GM18858 (cell line): Measurements from ENCODE around the gene CCDC87.
"Not testable (repeated sequence)": the region's sequence is repeated elsewhere in the genome, so short reads cannot be mapped to it uniquely, and the experiment has no call there.

Source experiments
- ATAC-seq: cut with Tn5 transposase; IDR thresholded peaks from one replicate; pipeline ENCODE4 v1.9.1; 2021; ENCODE audit not compliant: unreplicated experiment

The CCDC87 gene

DNA sequence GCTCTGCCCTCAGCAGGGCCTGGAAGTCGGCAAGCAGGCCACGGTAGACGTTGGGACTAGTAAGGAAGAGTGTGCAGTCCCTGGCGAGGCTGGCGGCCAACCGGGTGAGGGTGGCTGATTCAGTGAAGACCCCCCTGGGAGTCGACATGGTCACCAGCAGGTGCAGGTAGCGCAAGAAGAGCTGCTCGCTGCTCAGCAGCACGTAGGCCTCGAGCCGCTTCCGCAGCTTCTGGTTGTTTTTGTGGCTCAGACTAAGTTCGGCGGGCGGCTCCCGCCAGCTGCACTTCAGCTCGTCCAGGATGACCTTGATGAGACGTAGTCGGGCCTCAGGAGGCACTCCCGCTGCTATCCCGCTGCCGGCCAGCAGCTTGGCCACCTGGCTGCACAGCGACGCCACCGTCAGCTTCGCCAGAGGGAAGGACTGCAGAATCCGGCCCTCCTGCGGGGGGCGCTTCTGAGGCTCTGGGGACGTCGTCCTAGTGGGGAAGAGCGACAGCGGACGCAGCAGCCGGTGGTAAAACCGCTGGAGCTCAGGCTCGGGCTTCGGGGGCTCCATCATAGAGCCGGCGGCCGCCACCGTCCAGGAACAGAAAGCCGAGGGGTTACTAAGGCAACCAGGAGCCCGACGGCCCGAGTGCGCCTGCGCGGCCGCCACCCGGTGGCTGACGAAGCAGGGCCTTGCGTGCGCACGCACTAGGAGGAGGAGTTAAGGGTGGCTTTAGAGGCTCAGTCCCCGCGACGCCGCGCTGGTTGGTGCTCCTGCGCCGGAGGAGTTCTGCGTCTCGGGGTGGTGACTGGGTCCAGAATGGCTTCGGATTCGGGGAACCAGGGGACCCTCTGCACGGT, at the start of gene CCDC87, which contains the start of gene CCS:
TSS of gene CCDC87 (minus strand) at position 607 of the 846 bp plus-strand sequence. CDS start at position 559, 48 bp downstream.
TSS of gene CCS (plus strand) at position 729 of the 846 bp plus-strand sequence. CDS start at position 806, 77 bp downstream.
- peak; percentile 80 for ATAC-seq

DNA sequence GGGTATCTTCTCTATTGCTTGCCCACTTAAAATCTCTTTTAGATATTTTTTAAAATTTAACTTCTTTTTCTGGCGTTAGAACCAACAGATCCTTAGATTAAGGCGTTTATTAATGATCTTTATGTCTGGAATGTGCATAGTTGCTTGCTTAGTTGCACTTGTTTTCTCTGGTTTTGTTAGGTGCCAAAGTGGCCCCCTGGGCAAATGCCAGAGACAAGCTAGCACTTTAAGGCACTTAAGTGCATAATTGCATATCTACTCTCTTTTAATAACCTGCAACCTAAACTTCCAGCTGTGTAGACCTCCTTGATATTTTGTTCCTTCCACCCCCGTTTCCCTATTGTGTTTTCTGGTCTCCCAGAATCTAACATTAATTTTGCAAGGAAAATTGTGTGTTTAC, 49.0 kb upstream of the CCDC87 start:
- no peak for ATAC-seq

- not testable (repeated sequence) for ATAC-seq
Measured at GRCh38 chr11:66639814-66640340, 47.0 kb upstream of the CCDC87 start.

GRCh38 chr11:66639066-66639813, 46.4 kb upstream of the CCDC87 start:
- ATAC-seq, result no peak

DNA sequence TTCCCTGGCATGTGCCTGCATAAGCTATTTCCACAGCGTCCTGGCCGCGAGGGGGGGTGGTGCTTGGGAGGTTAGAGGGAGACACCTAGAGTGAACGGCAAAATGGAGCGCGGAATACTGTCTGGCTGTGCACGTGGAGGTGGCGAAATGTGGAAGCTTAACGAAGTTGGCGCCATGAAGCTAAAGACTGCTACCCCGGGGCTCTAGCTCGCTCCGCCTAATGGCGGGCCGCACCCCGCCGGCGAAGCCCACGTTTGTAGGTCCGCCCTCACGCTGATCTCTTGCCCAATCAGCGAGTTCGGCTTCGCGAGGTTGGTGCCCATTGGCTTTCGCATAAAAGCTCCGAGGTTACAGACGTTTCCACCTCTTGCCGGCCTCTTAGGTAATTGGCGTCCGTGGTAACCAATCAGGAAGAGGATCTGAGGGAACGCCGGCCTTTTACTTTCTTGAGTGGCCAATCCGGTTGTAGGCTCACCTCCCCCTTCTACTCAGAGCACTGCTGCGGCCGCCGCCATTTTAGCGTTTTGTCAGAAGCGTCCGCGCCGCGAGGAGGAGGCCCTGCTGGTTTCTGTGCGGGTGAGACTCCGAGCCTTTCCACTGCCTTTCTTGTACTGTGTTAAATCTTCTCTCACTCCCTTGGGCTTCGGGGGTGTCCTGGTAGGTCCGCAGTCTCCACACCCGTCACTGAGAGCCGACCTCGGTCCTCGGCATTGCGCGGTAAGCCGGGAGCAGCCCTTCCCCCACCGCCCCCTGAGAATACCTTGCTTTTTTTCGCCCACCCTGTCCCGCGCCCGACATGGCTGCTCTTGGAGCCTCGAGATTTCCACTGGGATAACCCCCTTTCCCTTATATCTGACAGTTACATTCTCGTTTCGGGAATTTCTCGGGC, 45.6 kb upstream of the CCDC87 start, which contains the start of gene RBM4:
TSS of gene RBM4 (plus strand) at position 527 of the 889 bp plus-strand sequence. CDS start 1,009 bp downstream, outside the sequence.
- ATAC-seq, result peak; percentile 89

GRCh38 chr11:66637557-66638176, 44.8 kb upstream of the CCDC87 start:
- no peak for ATAC-seq

GRCh38 chr11:66636411-66636810, 43.5 kb upstream of the CCDC87 start:
- no peak for ATAC-seq

- ATAC-seq, result no peak
Measured at GRCh38 chr11:66632952-66633351, 40.1 kb upstream of the CCDC87 start.

DNA sequence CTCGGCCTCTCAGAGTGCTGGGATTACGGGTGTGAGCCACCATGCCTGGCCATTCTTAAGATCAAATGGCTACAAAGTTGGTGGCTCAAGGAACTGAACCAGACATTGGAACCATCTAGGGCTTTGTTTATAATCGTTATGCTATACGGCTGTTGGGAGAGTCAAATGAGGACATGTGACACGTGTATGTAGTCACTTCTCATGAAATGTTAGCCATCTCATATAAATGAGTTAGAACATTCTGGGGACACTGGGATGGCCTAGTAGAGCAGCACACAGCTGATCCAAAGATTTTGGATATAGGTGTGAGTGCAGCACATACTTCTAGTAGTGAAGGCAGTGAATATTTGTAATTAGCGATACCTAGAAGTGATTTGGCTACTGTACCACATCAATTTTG, 39.0 kb upstream of the CCDC87 start:
- no peak for ATAC-seq

DNA sequence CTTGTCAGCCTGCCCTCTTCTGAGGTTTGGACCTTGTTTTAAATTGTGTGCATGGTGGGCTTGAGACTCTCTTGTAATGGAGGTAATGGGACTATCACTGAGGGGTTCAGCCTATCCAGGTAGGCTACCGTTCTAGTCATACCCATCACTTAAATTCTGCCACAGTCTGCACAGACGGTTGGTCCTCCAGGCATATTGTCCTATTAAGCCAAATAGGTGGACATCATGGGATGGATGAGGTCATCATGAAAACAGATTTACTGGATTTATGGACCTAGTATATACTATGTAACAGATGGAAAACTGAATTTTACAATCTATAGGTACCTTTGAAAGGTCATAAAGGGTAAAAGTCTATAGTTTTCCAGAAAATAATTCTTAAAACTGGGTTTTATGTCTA, 36.5 kb upstream of the CCDC87 start:
- ATAC-seq, result no peak

DNA sequence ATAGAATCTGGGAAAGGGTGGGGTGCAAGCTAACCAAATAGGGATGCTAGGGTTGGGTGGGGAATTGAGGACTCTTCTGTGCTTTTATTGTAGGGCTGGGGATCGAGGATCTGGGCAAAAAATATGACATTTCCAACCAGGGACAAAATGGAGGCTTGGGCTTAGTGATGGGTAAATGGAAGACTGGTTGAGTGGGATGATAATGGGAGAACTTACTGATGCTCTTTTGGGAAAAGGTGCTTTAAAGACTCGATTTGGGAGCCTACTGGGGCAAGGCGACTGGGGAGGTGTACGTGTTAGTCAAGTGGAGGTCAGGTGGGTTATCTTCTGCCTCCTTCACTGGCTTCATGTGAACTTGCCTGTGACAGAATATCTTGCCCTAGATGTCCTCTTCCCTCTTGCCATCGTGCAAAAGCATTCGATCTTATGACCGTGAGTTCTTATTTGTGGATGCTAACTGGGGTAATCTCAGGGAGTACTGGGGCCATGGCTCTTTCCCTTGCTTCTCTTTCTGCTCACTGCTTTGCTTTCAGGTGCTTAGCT, 35.3 kb upstream of the CCDC87 start:
- ATAC-seq, result no peak

GRCh38 chr11:66626926-66627325, 34.1 kb upstream of the CCDC87 start:
- no peak for ATAC-seq

DNA sequence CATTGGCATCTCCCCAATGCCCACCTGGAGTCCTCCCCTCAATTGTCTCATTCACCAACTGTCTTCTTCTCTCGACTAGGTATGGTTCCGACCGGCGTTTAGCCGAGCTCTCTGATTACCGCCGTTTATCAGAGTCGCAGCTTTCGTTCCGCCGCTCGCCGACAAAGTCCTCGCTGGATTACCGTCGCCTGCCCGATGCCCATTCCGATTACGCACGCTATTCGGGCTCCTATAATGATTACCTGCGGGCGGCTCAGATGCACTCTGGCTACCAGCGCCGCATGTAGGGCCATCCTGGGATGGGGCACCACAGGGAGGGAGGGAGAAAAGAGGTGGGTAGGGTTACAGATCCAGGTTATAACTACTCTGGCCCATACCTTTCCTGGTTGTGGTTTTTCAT, 33.5 kb upstream of the CCDC87 start:
- ATAC-seq, result no peak

DNA sequence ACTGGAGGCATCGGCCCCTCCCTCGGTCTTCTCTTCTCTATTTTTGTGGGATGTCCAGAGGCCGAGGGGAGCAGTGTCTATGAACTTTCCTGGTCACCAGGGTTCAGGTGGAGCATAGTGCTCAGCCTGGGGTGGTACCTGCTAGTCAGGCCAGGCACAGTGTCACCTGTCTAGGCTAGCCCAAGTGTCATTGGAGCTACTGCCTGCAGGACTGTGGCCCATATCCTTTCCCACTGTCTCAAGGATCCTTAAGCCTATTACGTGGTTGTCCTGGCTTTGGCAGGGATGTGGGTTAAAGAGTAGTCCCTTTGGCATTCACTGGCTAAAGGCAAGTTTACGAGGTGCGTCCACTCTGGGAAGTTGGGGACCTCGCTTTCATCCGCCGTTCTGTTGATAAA, 32.9 kb upstream of the CCDC87 start:
- ATAC-seq, result no peak

DNA sequence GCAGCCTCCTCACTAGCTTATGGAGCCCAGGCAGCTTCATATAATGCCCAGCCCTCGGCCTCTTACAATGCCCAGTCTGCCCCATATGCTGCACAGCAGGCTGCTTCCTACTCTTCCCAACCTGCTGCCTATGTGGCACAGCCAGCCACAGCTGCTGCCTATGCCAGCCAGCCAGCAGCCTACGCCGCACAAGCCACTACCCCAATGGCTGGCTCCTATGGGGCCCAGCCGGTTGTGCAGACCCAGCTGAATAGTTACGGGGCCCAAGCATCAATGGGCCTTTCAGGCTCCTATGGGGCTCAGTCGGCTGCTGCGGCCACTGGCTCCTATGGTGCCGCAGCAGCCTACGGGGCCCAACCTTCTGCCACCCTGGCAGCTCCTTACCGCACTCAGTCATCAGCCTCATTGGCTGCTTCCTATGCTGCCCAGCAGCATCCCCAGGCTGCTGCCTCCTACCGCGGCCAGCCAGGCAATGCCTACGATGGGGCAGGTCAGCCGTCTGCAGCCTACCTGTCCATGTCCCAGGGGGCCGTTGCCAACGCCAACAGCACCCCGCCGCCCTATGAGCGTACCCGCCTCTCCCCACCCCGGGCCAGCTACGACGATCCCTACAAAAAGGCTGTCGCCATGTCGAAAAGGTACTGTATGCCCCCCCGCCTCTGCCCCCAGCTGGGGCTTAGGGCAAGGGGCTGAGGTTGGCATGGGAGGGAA, 32.3 kb upstream of the CCDC87 start:
- no peak for ATAC-seq

DNA sequence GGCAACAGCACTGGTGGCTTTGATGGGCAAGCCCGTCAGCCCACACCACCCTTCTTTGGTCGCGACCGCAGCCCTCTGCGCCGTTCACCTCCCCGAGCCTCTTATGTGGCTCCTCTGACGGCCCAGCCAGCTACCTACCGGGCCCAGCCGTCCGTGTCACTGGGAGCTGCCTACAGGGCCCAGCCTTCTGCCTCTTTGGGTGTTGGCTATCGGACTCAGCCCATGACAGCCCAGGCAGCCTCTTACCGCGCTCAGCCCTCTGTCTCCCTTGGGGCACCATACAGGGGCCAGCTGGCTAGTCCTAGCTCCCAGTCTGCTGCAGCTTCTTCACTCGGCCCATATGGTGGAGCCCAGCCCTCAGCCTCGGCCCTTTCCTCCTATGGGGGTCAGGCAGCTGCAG, 31.6 kb upstream of the CCDC87 start:
- ATAC-seq, result no peak

- no peak for ATAC-seq
Measured at GRCh38 chr11:66619080-66619554, 26.3 kb upstream of the CCDC87 start.

DNA sequence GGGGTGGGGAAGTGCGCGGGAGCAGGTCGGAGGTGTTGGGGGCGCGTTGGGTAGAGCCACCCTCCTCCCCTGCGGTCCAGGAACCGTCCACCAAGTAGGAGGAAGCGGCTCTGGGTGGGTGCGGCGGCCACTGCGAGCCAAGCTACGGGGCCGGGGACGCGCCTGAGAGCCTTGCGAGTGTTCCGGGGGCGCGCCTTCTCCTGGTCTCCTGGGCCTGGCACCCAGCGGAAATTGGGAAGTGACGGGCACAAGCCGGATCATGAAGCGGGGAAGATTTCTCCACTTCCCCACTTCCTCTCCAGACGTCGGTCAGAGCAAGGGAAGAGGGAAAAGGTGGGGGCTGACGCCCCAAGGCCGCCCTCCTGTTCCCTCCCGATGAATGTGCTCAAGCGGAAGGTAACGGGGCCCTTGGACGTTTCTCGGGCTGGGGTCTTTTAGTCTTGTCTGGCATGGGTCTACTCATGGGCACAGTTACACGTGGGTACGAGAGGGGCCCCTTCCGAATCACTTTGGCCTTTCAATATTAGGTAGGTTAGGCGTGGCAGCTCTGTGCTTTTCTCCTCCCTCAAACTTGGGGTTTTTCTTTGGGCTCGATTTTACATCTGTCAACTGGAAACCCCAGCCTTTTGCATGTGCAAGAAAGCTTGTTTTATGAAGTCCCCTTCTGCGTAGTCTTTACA, 24.4 kb upstream of the CCDC87 start:
- no peak for ATAC-seq
